ENCODE data around the gene PLCD1. TPM values are rescaled to one million over a fixed set of nuclear protein-coding genes. Genes with fewer than 3 reads are reported as not detected.

The PLCD1 gene
- total RNA-seq, 2 donors from 2014 or later, result 8.7 to 15.5 TPM

DNA sequence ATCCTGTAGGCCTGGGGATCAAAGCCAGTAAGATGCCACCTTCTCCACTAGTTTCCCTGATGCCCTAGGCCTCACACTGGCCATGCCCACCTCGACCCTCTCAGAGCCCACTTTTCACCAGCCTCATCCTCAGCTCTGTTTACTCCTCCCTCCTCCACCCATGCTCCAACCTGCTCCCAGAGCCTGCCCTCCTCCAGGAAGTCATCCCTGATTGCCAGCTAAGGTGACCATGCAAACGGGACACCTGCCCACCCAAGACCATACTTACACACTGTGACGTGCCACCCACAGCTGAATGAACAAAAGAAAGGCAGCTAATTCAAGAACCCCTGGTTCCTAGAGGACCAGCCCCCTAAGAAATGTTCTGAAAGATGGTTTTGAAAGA lies 9.1 kb downstream of the PLCD1 start:
- TF ChIP-seq, protein P1, sequence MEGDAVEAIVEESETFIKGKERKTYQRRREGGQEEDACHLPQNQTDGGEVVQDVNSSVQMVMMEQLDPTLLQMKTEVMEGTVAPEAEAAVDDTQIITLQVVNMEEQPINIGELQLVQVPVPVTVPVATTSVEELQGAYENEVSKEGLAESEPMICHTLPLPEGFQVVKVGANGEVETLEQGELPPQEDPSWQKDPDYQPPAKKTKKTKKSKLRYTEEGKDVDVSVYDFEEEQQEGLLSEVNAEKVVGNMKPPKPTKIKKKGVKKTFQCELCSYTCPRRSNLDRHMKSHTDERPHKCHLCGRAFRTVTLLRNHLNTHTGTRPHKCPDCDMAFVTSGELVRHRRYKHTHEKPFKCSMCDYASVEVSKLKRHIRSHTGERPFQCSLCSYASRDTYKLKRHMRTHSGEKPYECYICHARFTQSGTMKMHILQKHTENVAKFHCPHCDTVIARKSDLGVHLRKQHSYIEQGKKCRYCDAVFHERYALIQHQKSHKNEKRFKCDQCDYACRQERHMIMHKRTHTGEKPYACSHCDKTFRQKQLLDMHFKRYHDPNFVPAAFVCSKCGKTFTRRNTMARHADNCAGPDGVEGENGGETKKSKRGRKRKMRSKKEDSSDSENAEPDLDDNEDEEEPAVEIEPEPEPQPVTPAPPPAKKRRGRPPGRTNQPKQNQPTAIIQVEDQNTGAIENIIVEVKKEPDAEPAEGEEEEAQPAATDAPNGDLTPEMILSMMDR (IDR thresholded peaks at IDR 0.05), result no peak
- H3K27ac ChIP-seq, result no peak overlapping the region
- no peak for DNase-seq (ENCODE audit: low spot score)
- H3K27me3 ChIP-seq, result no peaks in the 10 kb centered on the region
- peaks cover 0 to 18% of the 10 kb centered on the region in 2 donors for H3K4me1 ChIP-seq
- H3K36me3 ChIP-seq, result peaks cover 36% of the 10 kb centered on the region
- no peaks in the 10 kb centered on the region for H3K9me3 ChIP-seq
- H3K4me3 ChIP-seq, result no peak overlapping the region

DNA sequence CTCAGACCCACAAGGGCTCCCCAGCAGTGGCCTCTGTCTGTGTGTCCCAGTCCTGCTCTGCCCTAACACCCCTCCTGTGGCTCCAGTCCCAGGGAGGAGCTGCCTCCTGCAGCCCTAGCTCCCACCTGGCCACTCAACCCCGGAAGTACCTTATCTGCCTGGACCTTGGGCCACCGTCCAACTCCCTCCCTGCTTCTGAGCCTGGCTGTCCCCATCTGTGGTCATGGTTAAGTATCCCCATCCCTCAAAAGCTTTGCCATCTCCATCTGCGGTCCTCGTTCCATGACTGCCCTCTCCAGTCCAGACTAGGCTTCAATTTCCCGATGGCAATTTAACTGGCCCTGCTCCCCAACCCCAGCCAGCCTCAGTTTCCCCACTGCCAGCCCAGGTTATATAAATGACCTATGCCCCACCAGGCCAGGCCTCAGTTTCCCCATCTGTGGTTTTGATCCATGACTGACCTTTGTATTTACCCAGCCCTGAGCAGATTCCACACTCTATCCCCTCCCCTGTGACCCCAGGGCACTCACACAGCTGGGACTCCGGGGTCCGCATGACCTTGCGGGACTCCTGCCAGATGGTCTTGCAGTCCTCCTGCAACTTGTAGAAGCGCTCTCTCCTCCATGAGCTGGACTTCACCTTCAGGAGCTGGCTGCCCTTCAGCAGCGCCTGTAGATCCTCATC lies 9.6 kb downstream of the PLCD1 start:
- DNase-seq (ENCODE audit: low spot score), result no peak
- H3K36me3 ChIP-seq, result peaks cover 42% of the 10 kb centered on the region
- TF ChIP-seq, protein P1 (IDR thresholded peaks at IDR 0.05), result no peak

DNA sequence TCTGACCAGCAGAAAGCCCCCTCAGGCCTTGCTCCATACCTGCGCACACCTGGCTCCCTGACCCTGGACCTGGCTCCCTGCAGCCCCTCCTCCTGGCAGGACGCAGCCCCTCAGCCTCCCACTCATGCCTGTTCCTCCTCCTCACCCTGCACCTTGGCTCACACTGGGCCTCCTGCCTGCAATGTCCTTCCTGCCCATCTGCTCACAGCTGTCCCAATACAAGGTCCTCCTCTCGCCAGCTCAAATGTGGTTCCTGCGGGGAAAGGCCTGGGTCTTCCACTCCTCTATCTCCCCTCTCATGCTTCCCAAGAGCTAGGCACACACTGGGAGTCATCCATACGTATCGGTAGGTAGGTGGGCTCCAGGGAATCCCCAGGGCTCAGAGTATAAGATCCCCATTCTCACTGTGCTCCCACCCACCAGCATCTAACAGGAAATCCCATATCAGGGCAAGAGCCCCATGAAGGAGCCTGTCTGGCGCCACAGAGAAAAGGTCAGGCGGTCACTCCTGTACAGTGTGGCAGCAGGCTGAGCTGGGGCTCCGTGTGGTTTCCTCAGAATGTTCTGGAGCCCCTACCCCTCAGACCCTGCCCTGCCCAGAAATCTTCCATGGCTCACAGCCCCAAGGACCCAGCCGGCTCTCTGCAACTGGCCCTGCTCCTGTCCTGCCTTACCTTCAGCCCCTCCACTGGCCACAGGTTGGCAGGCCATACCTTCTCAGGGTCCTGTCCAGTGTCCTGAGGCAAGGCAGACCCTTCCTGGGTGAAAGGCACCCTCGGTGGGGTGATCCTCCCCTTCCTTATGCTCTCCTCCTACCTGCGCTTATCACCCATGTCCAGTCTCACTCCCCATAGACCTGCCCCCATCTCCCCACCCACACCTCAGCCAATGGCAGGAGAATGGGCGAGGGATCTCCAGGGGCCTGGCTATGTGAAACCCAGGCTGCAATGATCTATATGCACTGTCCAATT lies 10.9 kb downstream of the PLCD1 start:
- H3K36me3 ChIP-seq, result peaks cover 44% of the 10 kb centered on the region
- peaks cover 0 to 10% of the 10 kb centered on the region in 2 donors for H3K4me1 ChIP-seq
- no peak for DNase-seq (ENCODE audit: low spot score)
- no peaks in the 10 kb centered on the region for H3K9me3 ChIP-seq
- no peak overlapping the region for H3K4me3 ChIP-seq
- no peaks in the 10 kb centered on the region for H3K27me3 ChIP-seq
- no peak overlapping the region for H3K27ac ChIP-seq
- TF ChIP-seq, protein P1 (IDR thresholded peaks at IDR 0.05), result no peak

More for the DNA sequence above, 9.6 kb downstream of the PLCD1 start:
- Histone ChIP-seq H3K4me1 (peaks cover 0 to 16% of the 10 kb centered on the region in 2 donors), H3K27me3 (no peaks in the 10 kb centered on the region), H3K27ac (no peak overlapping the region), H3K4me3 (no peak overlapping the region), H3K9me3 (no peaks in the 10 kb centered on the region)

DNA sequence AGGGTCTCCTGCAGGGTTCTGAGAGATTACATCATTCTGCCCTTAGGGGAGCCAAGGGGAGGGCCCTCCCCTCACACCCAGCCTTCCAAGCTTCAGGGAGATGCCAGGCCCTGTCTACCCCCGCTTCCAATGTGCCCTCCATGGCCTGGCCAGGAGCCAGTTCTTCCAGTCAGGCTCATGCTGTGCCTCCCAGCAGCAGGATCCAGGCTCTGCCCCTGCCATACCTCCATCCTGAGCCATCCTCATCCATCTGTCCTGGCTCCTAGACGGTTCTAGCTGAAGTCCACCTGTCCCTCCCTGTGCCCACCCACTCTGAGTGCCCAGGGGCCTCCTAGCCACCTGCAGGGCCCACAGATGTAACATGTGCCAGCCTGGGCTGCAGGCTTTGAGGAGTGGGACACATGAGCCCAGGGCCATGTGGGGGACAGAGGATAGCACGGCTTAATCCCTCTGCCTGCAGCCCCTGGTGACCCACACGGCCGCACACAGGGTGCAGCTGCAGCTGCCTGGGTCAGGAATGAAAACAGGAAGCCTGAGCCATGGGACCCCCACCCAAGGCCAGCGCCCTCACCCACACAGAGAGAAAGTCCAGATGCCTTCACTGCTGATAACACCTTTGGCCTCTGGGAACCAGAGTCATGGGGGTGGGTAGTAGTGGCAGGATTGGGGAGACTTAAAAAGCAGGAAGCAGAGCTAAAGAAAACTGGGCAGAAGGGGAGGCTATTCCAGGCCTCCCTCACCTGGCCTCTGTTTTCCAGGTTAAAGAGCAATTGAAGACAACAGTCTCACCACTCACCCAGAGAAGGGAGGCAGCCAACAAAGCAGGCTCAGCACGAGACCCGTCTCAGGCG lies 11.8 kb downstream of the PLCD1 start:
- no peak for DNase-seq (ENCODE audit: low spot score)
- H3K27ac ChIP-seq, result no peak overlapping the region
- H3K27me3 ChIP-seq, result no peaks in the 10 kb centered on the region
- H3K9me3 ChIP-seq, result no peaks in the 10 kb centered on the region
- no peak overlapping the region for H3K4me3 ChIP-seq
- peaks cover 44% of the 10 kb centered on the region for H3K36me3 ChIP-seq
- TF ChIP-seq, protein P1 (IDR thresholded peaks at IDR 0.05), result no peak
- peaks cover 0 to under 1% of the 10 kb centered on the region in 2 donors for H3K4me1 ChIP-seq

DNA sequence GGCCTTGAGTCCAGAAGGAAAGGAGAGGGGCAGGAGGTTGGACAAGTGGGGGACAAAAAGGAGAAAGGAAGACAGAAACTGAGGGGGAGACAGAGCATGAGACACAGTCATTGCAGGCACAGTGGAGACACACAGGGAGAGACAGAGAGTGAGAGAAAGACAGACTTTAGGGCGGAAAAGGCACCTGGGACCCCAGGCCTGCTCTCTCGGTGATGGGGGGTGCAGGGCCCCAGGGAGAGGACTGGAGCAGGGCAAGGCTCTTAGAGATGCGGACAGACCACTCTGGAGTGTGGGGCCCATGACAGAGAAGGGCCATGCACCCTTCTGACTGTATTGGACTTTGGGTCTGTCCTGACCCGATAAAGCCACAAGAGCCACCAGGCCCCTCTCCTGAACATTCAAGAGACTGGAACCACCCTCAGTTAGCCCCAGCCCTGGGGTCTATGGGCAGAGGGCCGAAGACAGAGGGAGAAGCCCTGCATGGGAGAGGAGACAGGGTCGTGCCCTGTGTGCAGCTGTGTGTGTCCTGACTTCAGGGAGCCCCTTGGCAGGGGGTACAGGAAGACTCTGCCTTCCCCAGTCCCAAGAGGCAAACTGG lies 12.5 kb downstream of the PLCD1 start:
- no peak overlapping the region for H3K4me3 ChIP-seq
- H3K27ac ChIP-seq, result no peak overlapping the region
- no peak for DNase-seq (ENCODE audit: low spot score)
- no peaks in the 10 kb centered on the region for H3K27me3 ChIP-seq
- TF ChIP-seq, protein P1 (IDR thresholded peaks at IDR 0.05), result no peak
- H3K36me3 ChIP-seq, result peaks cover 44% of the 10 kb centered on the region
- H3K4me1 ChIP-seq, result no peaks in the 10 kb centered on the region
- H3K9me3 ChIP-seq, result no peaks in the 10 kb centered on the region
